Testis (tissue), 2 donors: ENCODE measurements around the gene TGM3.

Experiments used
- CTCF ChIP-seq, 3 experiments: fragments of 450-650 bp in 2 of 3; fragments of 200-600 bp in 1 of 3; sonication (generic) in 1 of 3; IDR thresholded peaks; one replicate each; pipeline ENCODE4 v1.5.1; 2016 to 2019; ENCODE audit warnings: antibody characterized with exemption in 3 of 3, mild to moderate bottlenecking in 2 of 3, moderate library complexity in 1 of 3
- POLR2A ChIP-seq: fragments of 450-650 bp; IDR thresholded peaks from one replicate; pipeline ENCODE4 v1.6.1; 2017; ENCODE audit warnings: antibody characterized with exemption, mild to moderate bottlenecking, moderate library complexity

- no peak for TF ChIP-seq CTCF (IDR thresholded peaks at IDR 0.05)
- TF ChIP-seq POLR2A, result no peak
Observed at GRCh38 chr20:2374346-2375125, 78.7 kb downstream of the TGM3 start.
